ENCODE data around the gene DICER1.

Gene DICER1

GRCh38 chr14:95075789-95076188, 81.5 kb downstream of the DICER1 start:
- no peak for DNase-seq

- no peak for DNase-seq
Observed at GRCh38 chr14:95073947-95074346, 83.4 kb downstream of the DICER1 start.

- DNase-seq, result no peak
Observed at GRCh38 chr14:95072310-95072905, 84.9 kb downstream of the DICER1 start.

GRCh38 chr14:95071649-95072280, 85.6 kb downstream of the DICER1 start:
- no peak for DNase-seq

GRCh38 chr14:95070748-95071435, 86.4 kb downstream of the DICER1 start:
- DNase-seq, result no peak

GRCh38 chr14:95069547-95069946, 87.8 kb downstream of the DICER1 start:
- no peak for DNase-seq

GRCh38 chr14:95069018-95069417, 88.3 kb downstream of the DICER1 start:
- no peak for DNase-seq

- no peak for DNase-seq
Observed at GRCh38 chr14:95068521-95068920, 88.8 kb downstream of the DICER1 start.

GRCh38 chr14:95068080-95068479, 89.2 kb downstream of the DICER1 start:
- DNase-seq, result no peak

GRCh38 chr14:95067526-95067925, 89.8 kb downstream of the DICER1 start:
- DNase-seq, result no peak

GRCh38 chr14:95066427-95066986, 90.8 kb downstream of the DICER1 start:
- no peak for DNase-seq

- no peak for DNase-seq
Observed at GRCh38 chr14:95065411-95065810, 91.9 kb downstream of the DICER1 start.

- no peak for DNase-seq
Observed at GRCh38 chr14:95064734-95065133, 92.6 kb downstream of the DICER1 start.

GRCh38 chr14:95064256-95064655, 93.1 kb downstream of the DICER1 start:
- no peak for DNase-seq

- DNase-seq, result no peak
Observed at GRCh38 chr14:95063391-95063790, 93.9 kb downstream of the DICER1 start.

GRCh38 chr14:95062946-95063345, 94.4 kb downstream of the DICER1 start:
- no peak for DNase-seq

GRCh38 chr14:95062220-95062619, 95.1 kb downstream of the DICER1 start:
- no peak for DNase-seq

GRCh38 chr14:95061317-95062093, 95.8 kb downstream of the DICER1 start:
- DNase-seq, result no peak

GRCh38 chr14:95059126-95059525, 98.2 kb downstream of the DICER1 start:
- DNase-seq, result no peak

- DNase-seq, result no peak
Observed at GRCh38 chr14:95058491-95058890, 98.8 kb downstream of the DICER1 start.

GRCh38 chr14:95057851-95058250, 99.5 kb downstream of the DICER1 start:
- no peak for DNase-seq

GRCh38 chr14:95057147-95057546, 100.2 kb downstream of the DICER1 start:
- DNase-seq, result no peak

GRCh38 chr14:95056476-95056875, 100.9 kb downstream of the DICER1 start:
- DNase-seq, result no peak
